HEK293 (cell line): ENCODE data around the gene ASIC3.

Experiments
- CTCF ChIA-PET: fragments of 350-600 bp; formaldehyde crosslinking; extraction: SDS; loops from one replicate; lab custom pipeline; 2021; ENCODE audit warnings: antibody characterized with exemption; lab: Yijun Ruan, JAX
- POLR2A ChIA-PET: fragments of 300-600 bp; formaldehyde crosslinking; extraction: SDS; loops from one replicate; lab custom pipeline; 2020; ENCODE audit warnings: antibody characterized with exemption, inconsistent platforms; lab: Yijun Ruan, JAX
- H3K27ac ChIP-seq: fragments of 200-500 bp; sonication (Bioruptor generic); 2 replicates; pipeline ENCODE4 v1.5.1; 2014; ENCODE audit warnings: low read depth, low read length, control low read depth, inconsistent platforms; ENCODE audit errors: extremely low read depth
- H3K36me3 ChIP-seq, 2 experiments: fragments of 200-500 bp in 1 of 2; sonication (Bioruptor generic) in 1 of 2; 1 replicate in 1 of 2; 2 replicates in 1 of 2; pipeline ENCODE4 v1.5.1; 2014 to 2017; ENCODE audit warnings: inconsistent platforms in 2 of 2, low read length in 2 of 2; ENCODE audit not compliant: control insufficient read depth in 2 of 2, insufficient read depth in 1 of 2
- H3K4me1 ChIP-seq: fragments of 200-500 bp; sonication (Bioruptor generic); 2 replicates; pipeline ENCODE4 v1.5.1; 2014; ENCODE audit warnings: mild to moderate bottlenecking, low read length, inconsistent platforms; ENCODE audit not compliant: control insufficient read depth, insufficient read depth
- H3K4me3 ChIP-seq: 2 replicates; pipeline ENCODE4 v1.5.1; 2011; ENCODE audit warnings: low read depth, mild to moderate bottlenecking, control low read depth, low read length, moderate library complexity
- H3K9me3 ChIP-seq: fragments of 200-500 bp; sonication (Bioruptor generic); 2 replicates; pipeline ENCODE4 v1.5.1; 2014; ENCODE audit warnings: low read depth, low read length, inconsistent platforms; ENCODE audit not compliant: control insufficient read depth, insufficient read depth
- GLIS1 ChIP-seq: fragments of 450-650 bp; formaldehyde crosslinking; IDR thresholded peaks from 2 replicates; pipeline ENCODE4 v1.5.1; 2016; ENCODE audit warnings: missing biosample characterization, missing genetic modification characterization
- GLIS2 ChIP-seq: fragments of 450-650 bp; formaldehyde crosslinking; IDR thresholded peaks from 2 replicates; pipeline ENCODE4 v1.5.1; 2016; ENCODE audit warnings: missing biosample characterization, missing genetic modification characterization
- OSR2 ChIP-seq: fragments of 450-650 bp; formaldehyde crosslinking; IDR thresholded peaks from 2 replicates; pipeline ENCODE4 v1.5.1; 2016; ENCODE audit warnings: missing biosample characterization, missing genetic modification characterization
- REPIN1 ChIP-seq: fragments of 450-650 bp; formaldehyde crosslinking; IDR thresholded peaks from 2 replicates; pipeline ENCODE4 v1.5.1; 2017; ENCODE audit warnings: missing biosample characterization, missing genetic modification characterization, low read depth
- SCRT1 ChIP-seq: fragments of 450-650 bp; formaldehyde crosslinking; IDR thresholded peaks from 2 replicates; pipeline ENCODE4 v1.5.1; 2016; ENCODE audit warnings: missing biosample characterization, missing genetic modification characterization, borderline replicate concordance
- SP2 ChIP-seq: fragments of 450-650 bp; formaldehyde crosslinking; IDR thresholded peaks from 2 replicates; pipeline ENCODE4 v1.5.1; 2016; ENCODE audit warnings: missing biosample characterization, missing genetic modification characterization
- ZBTB17 ChIP-seq: fragments of 450-650 bp; formaldehyde crosslinking; IDR thresholded peaks from 2 replicates; pipeline ENCODE4 v1.5.1; 2016; ENCODE audit warnings: missing biosample characterization, missing genetic modification characterization
- ZBTB6 ChIP-seq: fragments of 450-650 bp; formaldehyde crosslinking; IDR thresholded peaks from 2 replicates; pipeline ENCODE4 v1.5.1; 2017; ENCODE audit warnings: missing biosample characterization, missing genetic modification characterization
- ZBTB8A ChIP-seq: fragments of 450-650 bp; formaldehyde crosslinking; IDR thresholded peaks from 2 replicates; pipeline ENCODE4 v1.5.1; 2016; ENCODE audit warnings: missing biosample characterization, missing genetic modification characterization
- ZNF146 ChIP-seq: fragments of 450-650 bp; formaldehyde crosslinking; IDR thresholded peaks from 2 replicates; pipeline ENCODE4 v1.5.1; 2016; ENCODE audit warnings: missing biosample characterization, missing genetic modification characterization
- ZNF16 ChIP-seq: fragments of 450-650 bp; formaldehyde crosslinking; IDR thresholded peaks from 2 replicates; pipeline ENCODE4 v1.5.1; 2016; ENCODE audit warnings: low read depth, missing biosample characterization, missing genetic modification characterization
- ZNF184 ChIP-seq: fragments of 450-650 bp; IDR thresholded peaks from 2 replicates; pipeline ENCODE4 v1.5.1; 2018; ENCODE audit warnings: missing biosample characterization, mild to moderate bottlenecking, missing genetic modification characterization
- ZNF2 ChIP-seq: fragments of 450-650 bp; formaldehyde crosslinking; IDR thresholded peaks from 2 replicates; pipeline ENCODE4 v1.5.1; 2016; ENCODE audit warnings: missing biosample characterization, missing genetic modification characterization
- ZNF239 ChIP-seq: fragments of 450-650 bp; formaldehyde crosslinking; IDR thresholded peaks from 2 replicates; pipeline ENCODE4 v1.5.1; 2016; ENCODE audit warnings: missing biosample characterization, missing genetic modification characterization
- ZNF341 ChIP-seq: fragments of 450-650 bp; formaldehyde crosslinking; IDR thresholded peaks from 2 replicates; pipeline ENCODE4; 2016; ENCODE audit warnings: low read depth, missing biosample characterization, missing genetic modification characterization
- ZNF433 ChIP-seq: fragments of 450-650 bp; formaldehyde crosslinking; IDR thresholded peaks from 2 replicates; pipeline ENCODE4 v1.5.1; 2016; ENCODE audit warnings: missing biosample characterization, missing genetic modification characterization, low read depth
- ZNF558 ChIP-seq: fragments of 450-650 bp; formaldehyde crosslinking; IDR thresholded peaks from 2 replicates; pipeline ENCODE4 v1.5.1; 2016; ENCODE audit warnings: missing biosample characterization, missing genetic modification characterization
- ZNF585B ChIP-seq: fragments of 450-650 bp; formaldehyde crosslinking; IDR thresholded peaks from 2 replicates; pipeline ENCODE4 v1.5.1; 2016; ENCODE audit warnings: missing biosample characterization, missing genetic modification characterization
- ZNF600 ChIP-seq: fragments of 450-650 bp; formaldehyde crosslinking; IDR thresholded peaks from 2 replicates; pipeline ENCODE4 v1.5.1; 2016; ENCODE audit warnings: missing biosample characterization, missing genetic modification characterization
- ZNF777 ChIP-seq: fragments of 450-650 bp; formaldehyde crosslinking; IDR thresholded peaks from 2 replicates; pipeline ENCODE4 v1.5.1; 2017; ENCODE audit warnings: missing biosample characterization, missing genetic modification characterization, borderline replicate concordance
- ZSCAN16 ChIP-seq: fragments of 450-650 bp; formaldehyde crosslinking; IDR thresholded peaks from 2 replicates; pipeline ENCODE4 v1.5.1; 2016; ENCODE audit warnings: missing biosample characterization, missing genetic modification characterization
- TF ChIP-seq, protein P1 (sequence below): fragments of 450-650 bp; formaldehyde crosslinking; IDR thresholded peaks from 2 replicates; pipeline ENCODE4 v1.5.0; 2017; ENCODE audit warnings: missing biosample characterization, missing genetic modification characterization, borderline replicate concordance

Gene ASIC3

GRCh38 chr7:151009327-151010036 lies 38.8 kb upstream of the ASIC3 start:
- H3K9me3 ChIP-seq: no peaks in the 10 kb centered on the region
- POLR2A ChIA-PET: interaction anchor here (0.6 kb wide), 1 partner anchor 218 kb away, joined by 4 read pairs; no protein-coding TSS in a partner anchor
- TF ChIP-seq ZNF184 (tag by site-specific recombination) (no peak), ZNF2 (tag by site-specific recombination) (no peak), ZNF433 (tag by site-specific recombination) (no peak), OSR2 (tag by site-specific recombination) (no peak), ZNF585B (tag by site-specific recombination) (no peak), GLIS1 (tag by site-specific recombination) (peak; percentile 49), ZNF777 (tag by site-specific recombination) (no peak)
- TF ChIP-seq, protein P1, sequence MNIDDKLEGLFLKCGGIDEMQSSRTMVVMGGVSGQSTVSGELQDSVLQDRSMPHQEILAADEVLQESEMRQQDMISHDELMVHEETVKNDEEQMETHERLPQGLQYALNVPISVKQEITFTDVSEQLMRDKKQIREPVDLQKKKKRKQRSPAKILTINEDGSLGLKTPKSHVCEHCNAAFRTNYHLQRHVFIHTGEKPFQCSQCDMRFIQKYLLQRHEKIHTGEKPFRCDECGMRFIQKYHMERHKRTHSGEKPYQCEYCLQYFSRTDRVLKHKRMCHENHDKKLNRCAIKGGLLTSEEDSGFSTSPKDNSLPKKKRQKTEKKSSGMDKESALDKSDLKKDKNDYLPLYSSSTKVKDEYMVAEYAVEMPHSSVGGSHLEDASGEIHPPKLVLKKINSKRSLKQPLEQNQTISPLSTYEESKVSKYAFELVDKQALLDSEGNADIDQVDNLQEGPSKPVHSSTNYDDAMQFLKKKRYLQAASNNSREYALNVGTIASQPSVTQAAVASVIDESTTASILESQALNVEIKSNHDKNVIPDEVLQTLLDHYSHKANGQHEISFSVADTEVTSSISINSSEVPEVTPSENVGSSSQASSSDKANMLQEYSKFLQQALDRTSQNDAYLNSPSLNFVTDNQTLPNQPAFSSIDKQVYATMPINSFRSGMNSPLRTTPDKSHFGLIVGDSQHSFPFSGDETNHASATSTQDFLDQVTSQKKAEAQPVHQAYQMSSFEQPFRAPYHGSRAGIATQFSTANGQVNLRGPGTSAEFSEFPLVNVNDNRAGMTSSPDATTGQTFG: no peak
- TF ChIP-seq, all 188 proteins: peak for 1
- no peak overlapping the region for H3K27ac ChIP-seq
- no peaks in the 10 kb centered on the region for H3K4me1 ChIP-seq
- CTCF ChIA-PET: interaction anchor here (0.5 to 2.8 kb wide), 8 partner anchors 9 to 161 kb away, joined by 3 to 26 read pairs (median 5); no protein-coding TSS in a partner anchor
- no peak overlapping the region for H3K4me3 ChIP-seq
- no peaks in the 10 kb centered on the region for H3K36me3 ChIP-seq

- ChIA-PET CTCF (interaction anchor here (0.6 to 2.9 kb wide), 8 partner anchors 9 to 306 kb away, joined by 3 to 26 read pairs (median 6); no protein-coding TSS in a partner anchor), POLR2A (interaction anchor here (0.6 kb wide), 1 partner anchor 217 kb away, joined by 4 read pairs; no protein-coding TSS in a partner anchor)
- no peaks in the 10 kb centered on the region for H3K36me3 ChIP-seq
- H3K4me1 ChIP-seq: no peaks in the 10 kb centered on the region
- TF ChIP-seq SCRT1 (tag by site-specific recombination): no peak
- TF ChIP-seq ZNF341: 0 out of 2 replicates have a peak, but pooled peaks have one; percentile 27
- no peak overlapping the region for H3K4me3 ChIP-seq
- no peaks in the 10 kb centered on the region for H3K9me3 ChIP-seq
- no peak overlapping the region for H3K27ac ChIP-seq
Measured at GRCh38 chr7:151010037-151010306, 38.4 kb upstream of the ASIC3 start.

DNA sequence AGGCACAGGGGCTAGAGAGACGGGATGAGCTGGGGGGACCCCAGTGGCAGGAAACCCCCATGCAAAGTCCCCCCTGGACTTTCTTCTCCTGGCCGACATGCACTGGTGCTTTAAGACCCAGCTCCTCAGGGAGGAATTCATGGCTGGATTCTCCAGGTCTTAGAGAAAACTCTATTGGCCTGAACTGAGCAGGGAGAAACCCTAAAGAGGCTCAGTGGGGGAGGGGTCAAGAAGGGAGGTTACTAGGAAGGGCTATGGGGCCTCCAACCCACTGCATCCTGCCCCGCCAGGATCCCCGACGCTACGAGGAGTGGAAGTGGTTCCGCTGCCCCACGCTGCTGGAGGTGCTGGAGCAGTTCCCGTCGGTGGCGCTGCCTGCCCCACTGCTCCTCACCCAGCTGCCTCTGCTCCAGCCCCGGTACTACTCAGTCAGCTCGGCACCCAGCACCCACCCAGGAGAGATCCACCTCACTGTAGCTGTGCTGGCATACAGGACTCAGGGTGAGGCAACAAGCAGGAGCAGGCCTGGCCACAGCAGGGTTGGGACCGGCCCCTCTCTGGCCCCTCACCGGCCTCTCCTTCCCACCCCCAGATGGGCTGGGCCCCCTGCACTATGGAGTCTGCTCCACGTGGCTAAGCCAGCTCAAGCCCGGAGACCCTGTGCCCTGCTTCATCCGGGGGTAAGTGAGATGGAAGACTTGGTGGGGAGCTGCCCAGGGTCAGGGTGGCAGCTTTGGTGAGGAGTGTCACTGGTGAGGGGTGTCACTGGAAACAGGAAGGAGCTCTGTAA lies 37.8 kb upstream of the ASIC3 start:
- Histone ChIP-seq H3K27ac (no peak overlapping the region), H3K36me3 (no peaks in the 10 kb centered on the region), H3K4me1 (no peaks in the 10 kb centered on the region)
- ChIA-PET CTCF (interaction anchor here (0.6 to 2.9 kb wide), 17 partner anchors 8 to 306 kb away, joined by 3 to 27 read pairs (median 4); partner anchors contain the start of gene ATG9B), POLR2A (interaction anchor here (1.3 kb wide), 1 partner anchor 18 kb away, joined by 6 read pairs; the partner anchor contains the start of gene ABCB8)
- TF ChIP-seq ZBTB8A (tag by site-specific recombination) (0 out of 2 replicates have a peak, but pooled peaks have one; percentile 36), GLIS1 (tag by site-specific recombination) (peak; percentile 20; the same call in 1 of the 2 replicates), ZNF558 (tag by site-specific recombination) (no peak), REPIN1 (tag by site-specific recombination) (no peak), GLIS2 (tag by site-specific recombination) (peak; percentile 43), ZBTB17 (tag by site-specific recombination) (0 out of 2 replicates have a peak, but pooled peaks have one; percentile 8), ZNF600 (tag by site-specific recombination) (peak; percentile 80; the same call in 1 of the 2 replicates), ZNF239 (no peak), ZNF341 (no peak; the same call in 1 of the 2 replicates), ZNF146 (tag by site-specific recombination) (no peak), ZNF16 (tag by site-specific recombination) (no peak), SP2 (tag by site-specific recombination) (peak; percentile 10; the same call in 1 of the 2 replicates), ZSCAN16 (tag by site-specific recombination) (no peak), ZBTB6 (tag by site-specific recombination) (no peak)
- TF ChIP-seq, all 188 proteins: peak for 6
- no peak overlapping the region for H3K4me3 ChIP-seq
- H3K9me3 ChIP-seq: no peaks in the 10 kb centered on the region
